Suprapubic skin (tissue), 4 donors: ENCODE measurements around the gene CHKB.

Source experiments
- EP300 ChIP-seq: sonication (generic); formaldehyde crosslinking; IDR thresholded peaks from one replicate; pipeline ENCODE4 v1.6.1; 2017; ENCODE audit warnings: antibody characterized with exemption
- POLR2A ChIP-seq, 2 donors: fragments of 450-650 bp; IDR thresholded peaks; one replicate each; pipeline ENCODE4 v1.6.1; 2017; ENCODE audit warnings: antibody characterized with exemption in 2 of 2, mild to moderate bottlenecking in 2 of 2, moderate library complexity in 2 of 2
- POLR2AphosphoS5 ChIP-seq, 3 donors: sonication (generic); formaldehyde crosslinking; IDR thresholded peaks; one replicate each; pipeline ENCODE4 v1.6.1; 2017; ENCODE audit warnings: antibody characterized with exemption in 3 of 3
- TF ChIP-seq, protein P1 (sequence below), 2 donors: fragments of 200-600 bp in 1 of 2; fragments of 450-650 bp in 1 of 2; sonication (generic) in 1 of 2; IDR thresholded peaks; one replicate each; pipeline ENCODE4 v1.5.1; 2016 to 2019; ENCODE audit warnings: antibody characterized with exemption in 2 of 2, mild to moderate bottlenecking in 1 of 2, moderate library complexity in 1 of 2

DNA sequence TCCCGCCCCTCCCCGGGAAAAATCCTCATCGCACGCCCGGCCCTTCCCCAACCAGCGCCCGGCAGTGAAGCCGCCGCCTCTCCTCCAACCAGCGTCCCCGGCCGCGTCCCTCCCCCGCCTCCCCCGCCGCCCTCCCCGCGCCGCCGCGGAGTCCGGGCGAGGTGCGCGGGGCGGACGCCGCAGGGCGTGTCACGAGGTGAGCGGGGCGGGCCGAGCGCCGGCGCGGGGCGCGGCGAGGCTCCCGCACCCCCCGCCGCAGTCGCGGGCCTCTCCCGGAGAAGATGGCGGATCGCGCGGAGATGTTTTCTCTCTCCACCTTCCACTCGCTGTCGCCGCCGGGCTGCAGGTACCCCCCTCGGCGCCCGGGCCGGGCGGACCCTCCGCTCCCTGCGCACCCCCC is 17.9 kb upstream of the CHKB start, which contains the start of gene MAPK8IP2:
- TF ChIP-seq, protein P1, sequence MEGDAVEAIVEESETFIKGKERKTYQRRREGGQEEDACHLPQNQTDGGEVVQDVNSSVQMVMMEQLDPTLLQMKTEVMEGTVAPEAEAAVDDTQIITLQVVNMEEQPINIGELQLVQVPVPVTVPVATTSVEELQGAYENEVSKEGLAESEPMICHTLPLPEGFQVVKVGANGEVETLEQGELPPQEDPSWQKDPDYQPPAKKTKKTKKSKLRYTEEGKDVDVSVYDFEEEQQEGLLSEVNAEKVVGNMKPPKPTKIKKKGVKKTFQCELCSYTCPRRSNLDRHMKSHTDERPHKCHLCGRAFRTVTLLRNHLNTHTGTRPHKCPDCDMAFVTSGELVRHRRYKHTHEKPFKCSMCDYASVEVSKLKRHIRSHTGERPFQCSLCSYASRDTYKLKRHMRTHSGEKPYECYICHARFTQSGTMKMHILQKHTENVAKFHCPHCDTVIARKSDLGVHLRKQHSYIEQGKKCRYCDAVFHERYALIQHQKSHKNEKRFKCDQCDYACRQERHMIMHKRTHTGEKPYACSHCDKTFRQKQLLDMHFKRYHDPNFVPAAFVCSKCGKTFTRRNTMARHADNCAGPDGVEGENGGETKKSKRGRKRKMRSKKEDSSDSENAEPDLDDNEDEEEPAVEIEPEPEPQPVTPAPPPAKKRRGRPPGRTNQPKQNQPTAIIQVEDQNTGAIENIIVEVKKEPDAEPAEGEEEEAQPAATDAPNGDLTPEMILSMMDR (IDR thresholded peaks at IDR 0.05) = no peak
- TF ChIP-seq POLR2A (IDR thresholded peaks at IDR 0.05) (no peak), POLR2AphosphoS5 (IDR thresholded peaks at IDR 0.05) (no peak), EP300 (no peak)
